K562 (cell line): ENCODE data around the gene L3MBTL3. TPM values are rescaled to one million over a fixed set of nuclear protein-coding genes. Genes with fewer than 3 reads are reported as not detected.

Experiments used
- ATAC-seq: fragments of 200-7000 bp; cut with Tn5 transposase; 3 replicates; pipeline ENCODE4 v1.9.1; 2020; ENCODE audit warnings: moderate library complexity
- BruUV-seq: library from RNA; stranded (reverse); fragments of 400-500 nt; replicated peaks from 2 replicates; lab custom pipeline; 2021; lab: Mats Ljungman, UMichigan
- CTCF ChIA-PET: fragments of 300-600 bp; formaldehyde crosslinking; extraction: SDS; loops from one replicate; lab custom pipeline; 2021; ENCODE audit warnings: low intra/inter-chr PET ratio; lab: Yijun Ruan, JAX
- POLR2A ChIA-PET: fragments of 300-600, 350-650 bp; sonication (Branson Sonifier 250); formaldehyde crosslinking; extraction: SDS; loops from one replicate; lab custom pipeline; 2021; ENCODE audit warnings: antibody characterized with exemption, inconsistent platforms; lab: Yijun Ruan, JAX
- DNase-seq, 4 experiments: peaks; one replicate each; pipeline versions ENCODE4 v3.0.0 to v3.0.0-alpha.2; 2011 to 2018; ENCODE audit warnings: low spot score in 3 of 4, mixed read lengths in 3 of 4; ENCODE audit errors: extremely low read depth in 1 of 4
- FAIRE-seq: peaks from 2 replicates; lab custom pipeline; 2011; peaks lifted over from hg19 to GRCh38; lab: Jason Lieb, UNC
- H2AFZ ChIP-seq: 2 replicates; pipeline ENCODE4 v1.6.0; 2011; ENCODE audit warnings: low read depth, low read length, control low read depth, inconsistent platforms
- H3K27ac ChIP-seq: fragments of 200-600 bp; 3 replicates; pipeline ENCODE4 v1.8.0; 2011; ENCODE audit warnings: low read depth, mild to moderate bottlenecking, control low read depth, inconsistent platforms, low read length, moderate library complexity, mixed read lengths; ENCODE audit errors: extremely low read depth
- H3K27me3 ChIP-seq, 2 experiments: fragments of 300-600 bp in 1 of 2; 2 replicates in 1 of 2; 3 replicates in 1 of 2; pipeline versions ENCODE4 v1.6.0 to v1.8.0; 2011; ENCODE audit warnings: inconsistent platforms in 2 of 2, low read length in 2 of 2, mild to moderate bottlenecking in 1 of 2, mixed read lengths in 1 of 2, moderate library complexity in 1 of 2; ENCODE audit not compliant: control insufficient read depth in 2 of 2, insufficient read depth in 2 of 2
- H3K36me3 ChIP-seq: fragments of 300-600 bp; 3 replicates; pipeline ENCODE4 v1.8.0; 2011; ENCODE audit warnings: mild to moderate bottlenecking, low read length, inconsistent platforms; ENCODE audit not compliant: control insufficient read depth, insufficient read depth
- H3K4me1 ChIP-seq, 2 experiments: fragments of 200-600 bp in 1 of 2; replicated peaks in 1 of 2; 2 replicates in 1 of 2; 3 replicates in 1 of 2; pipeline versions ENCODE4 v1.5.1 to v1.8.0; 2011; ENCODE audit warnings: inconsistent platforms in 2 of 2, low read length in 2 of 2, mild to moderate bottlenecking in 1 of 2, mixed read lengths in 1 of 2, moderate library complexity in 1 of 2; ENCODE audit not compliant: control insufficient read depth in 2 of 2, insufficient read depth in 2 of 2
- H3K4me2 ChIP-seq: 2 replicates; pipeline ENCODE4 v1.6.1; 2011; ENCODE audit warnings: low read length, control low read depth, inconsistent platforms, mixed read lengths; ENCODE audit not compliant: insufficient read depth
- H3K4me3 ChIP-seq: fragments of 200-600 bp; sonication (generic), shearing (Covaris generic); 2 replicates; pipeline ENCODE4 v1.5.1; 2016; ENCODE audit warnings: control low read depth, inconsistent platforms
- H3K79me2 ChIP-seq: fragments of 200-600 bp; 3 replicates; pipeline ENCODE4 v1.8.0; 2011; ENCODE audit warnings: low read length, inconsistent platforms; ENCODE audit not compliant: control insufficient read depth, insufficient read depth
- H3K9ac ChIP-seq, 2 experiments: 2 replicates each; pipeline versions ENCODE4 v1.6.0 to v1.6.1; 2011; ENCODE audit warnings: low read depth in 2 of 2, low read length in 2 of 2, control low read depth in 1 of 2, inconsistent platforms in 1 of 2, mild to moderate bottlenecking in 1 of 2, mixed read lengths in 1 of 2; ENCODE audit not compliant: insufficient read depth in 1 of 2
- H3K9me1 ChIP-seq: one replicate; pipeline ENCODE4 v1.6.0; 2011; ENCODE audit warnings: inconsistent platforms, mild to moderate bottlenecking, low read length, moderate library complexity; ENCODE audit not compliant: control insufficient read depth, insufficient read depth
- H3K9me3 ChIP-seq: replicated peaks from 2 replicates; pipeline ENCODE4 v1.5.1; 2011; ENCODE audit warnings: low read depth, low read length, inconsistent platforms; ENCODE audit not compliant: control insufficient read depth, insufficient read depth
- H4K20me1 ChIP-seq: replicated peaks from 2 replicates; pipeline ENCODE4 v1.6.1; 2011; ENCODE audit warnings: low read length, inconsistent platforms, mixed read lengths; ENCODE audit not compliant: control insufficient read depth, insufficient read depth
- CAMTA2 ChIP-seq: fragments of 250-450 bp; sonication (Bioruptor Pico); conservative IDR thresholded peaks from 2 replicates; pipeline ENCODE4 v1.5.1; 2022
- KAT7 ChIP-seq: sonication (generic); formaldehyde crosslinking; IDR thresholded peaks from 2 replicates; pipeline ENCODE4 v1.8.0; 2022; ENCODE audit warnings: missing genetic modification reagents, mild to moderate bottlenecking, borderline replicate concordance
- PCBP2 ChIP-seq: fragments of 200-400 bp; formaldehyde crosslinking; IDR thresholded peaks from 2 replicates; pipeline ENCODE4 v1.6.1; 2018; ENCODE audit warnings: low read length, low read depth, mild to moderate bottlenecking, moderate library complexity; ENCODE audit not compliant: poor library complexity, severe bottlenecking
- STAT5A ChIP-seq: IDR thresholded peaks from 2 replicates; pipeline ENCODE4 v1.6.1; 2012; ENCODE audit warnings: low read length, inconsistent platforms, borderline replicate concordance
- WGBS: fragments of 100-300 bp; shearing (Covaris generic); methylation state at CpG from one replicate; pipeline ENCODE4 v1.1.6; 2016; ENCODE audit warnings: low coverage, mixed read lengths; ENCODE audit not compliant: insufficient coverage; ENCODE audit errors: missing lambda C conversion rate; 5-methylcytosine and 5-hydroxymethylcytosine counted together
- in situ Hi-C: fragments of 300-500 bp; cut with MboI; formaldehyde crosslinking; loops from 4 replicates; pipeline ENCODE4 v1.15.0; 2018; ENCODE audit warnings: inconsistent platforms, mixed read lengths
- intact Hi-C: fragments of 100-400 bp; cut with micrococcal nuclease; formaldehyde crosslinking; loops from 2 replicates; pipeline ENCODE4 v1.14.2; 2022
- polyA plus RNA-seq, 8 experiments: library from polyadenylated mRNA; depleted of rRNA in 4 of 8; stranded (reverse) in 5 of 8; unstranded in 3 of 8; fragments of >200 nt; fragmentation: Nextera tagmentation in 2 of 8; fragmentation: Illumina TruSeq in 1 of 8; extraction: Ambion mirVana in 2 of 8; extraction: Trizol in 1 of 8; gene quantifications; 2 replicates each; pipeline versions ENCODE4 v1.2.1 to v1.2.3, GENCODE V29; 2011 to 2014; ENCODE audit warnings: inconsistent platforms in 1 of 8, missing spikeins in 1 of 8
- total RNA-seq, 7 experiments: library from RNA; depleted of rRNA in 6 of 7; stranded (reverse); fragments of >200 nt in 6 of 7; fragmentation: Illumina TruSeq in 2 of 7; extraction: Trizol in 2 of 7; gene quantifications; 2 replicates each; pipeline versions ENCODE4 v1.2.1 to v1.2.3, GENCODE V29; 2011 to 2021; ENCODE audit warnings: low replicate concordance in 1 of 7
- TF ChIP-seq, protein P1 (sequence below), 2 experiments: fragments of 250-450 bp in 1 of 2; fragments of 450-650 bp in 1 of 2; sonication (Bioruptor Pico) in 1 of 2; IDR thresholded peaks; 2 replicates each; pipeline versions ENCODE4 v1.6.1 to v1.8.0; 2016 to 2021; ENCODE audit warnings: mild to moderate bottlenecking in 2 of 2, moderate library complexity in 2 of 2, missing compliant biosample characterization in 1 of 2, missing genetic modification characterization in 1 of 2
- TF ChIP-seq, protein P2 (sequence below): fragments of 250-450 bp; sonication (Bioruptor Pico); IDR thresholded peaks from 2 replicates; pipeline ENCODE4 v1.8.0; 2021; ENCODE audit warnings: moderate library complexity, mild to moderate bottlenecking, inconsistent platforms

L3MBTL3 gene
- total and polyA plus RNA-seq, 9 of the 15 experiments (the other 6 are each of a cell fraction or from before 2014, with no cell fraction given): 0.83 to 6.9 (median 5.4) TPM

DNA sequence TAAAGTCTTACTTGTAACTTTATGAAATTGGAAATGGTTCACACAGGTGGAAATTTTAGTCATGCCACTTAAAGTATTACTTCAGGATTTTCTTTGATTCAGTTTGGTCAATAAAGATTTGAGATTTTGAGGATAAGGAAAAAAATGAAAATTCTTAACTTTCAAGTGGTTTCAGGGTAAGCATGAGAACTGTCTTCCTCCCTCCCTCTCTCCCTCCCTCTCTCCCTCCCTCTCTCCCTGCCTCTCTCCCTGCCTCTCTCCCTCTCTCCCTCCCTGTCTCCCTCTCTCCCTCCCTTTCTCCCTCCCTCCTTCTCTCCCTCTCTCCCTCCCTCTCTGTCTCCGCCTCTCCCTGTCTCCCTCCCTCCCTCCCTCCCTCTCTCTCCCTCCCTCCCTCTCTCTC is 36.9 kb downstream of the L3MBTL3 start:
- ChIA-PET POLR2A (interaction anchor here (1.0 kb wide), 1 partner anchor 14 kb away, joined by 3 read pairs; no protein-coding TSS in a partner anchor), CTCF (no interaction called here)
- no TSS peak for BruUV-seq

DNA sequence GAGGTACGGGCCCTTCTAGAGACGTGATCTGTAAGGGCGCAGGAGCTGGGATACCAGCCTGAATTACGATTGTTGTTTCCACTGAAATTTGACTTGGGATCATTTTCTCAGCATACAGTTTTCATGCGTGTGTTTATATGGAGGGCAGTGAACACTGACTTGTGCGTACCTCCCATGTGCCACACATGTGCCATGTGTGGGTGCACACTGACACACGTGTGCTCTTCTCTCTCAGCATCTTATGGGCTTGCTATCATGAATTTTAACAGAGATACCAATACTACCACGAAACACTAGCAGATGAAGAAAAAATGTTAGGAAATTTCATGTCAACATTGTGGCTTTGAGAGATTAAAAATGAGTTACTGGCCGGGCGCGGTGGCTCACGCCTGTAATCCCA is 39.1 kb downstream of the L3MBTL3 start:
- no peaks in the 10 kb centered on the region for H3K27me3 ChIP-seq
- H3K4me3 ChIP-seq: no peak overlapping the region
- H3K9ac ChIP-seq: no peak overlapping the region
- 72% methylated on average over 8 of the region's 12 CpGs for WGBS
- H3K4me2 ChIP-seq: no peak overlapping the region
- no peaks in the 10 kb centered on the region for H3K79me2 ChIP-seq
- peaks cover 10% of the 10 kb centered on the region; the same call in 1 of the 3 replicates for H3K36me3 ChIP-seq
- no peaks in the 10 kb centered on the region for H4K20me1 ChIP-seq
- H3K4me1 ChIP-seq: no peaks in the 10 kb centered on the region
- no peaks in the 10 kb centered on the region for H3K9me1 ChIP-seq
- H2AFZ ChIP-seq: no peak overlapping the region
- intact Hi-C loops: no loop called here
- in situ Hi-C loops: no loop called here
- H3K9me3 ChIP-seq: no peaks in the 10 kb centered on the region
- H3K27ac ChIP-seq: no peak overlapping the region
- no peak for ATAC-seq
- FAIRE-seq: no peak
- no peak for DNase-seq
- BruUV-seq: no TSS peak
- CTCF ChIA-PET: no interaction called here
- POLR2A ChIA-PET: no interaction called here
- TF ChIP-seq, protein P1, sequence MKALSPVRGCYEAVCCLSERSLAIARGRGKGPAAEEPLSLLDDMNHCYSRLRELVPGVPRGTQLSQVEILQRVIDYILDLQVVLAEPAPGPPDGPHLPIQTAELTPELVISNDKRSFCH (CRISPR knock-in tag; IDR thresholded peaks at IDR 0.05): no peak
- TF ChIP-seq, protein P1 (tag; IDR thresholded peaks at IDR 0.05): no peak
- no peak for TF ChIP-seq CAMTA2 (CRISPR knock-in tag)
- no peak for TF ChIP-seq STAT5A
- TF ChIP-seq, protein P2, sequence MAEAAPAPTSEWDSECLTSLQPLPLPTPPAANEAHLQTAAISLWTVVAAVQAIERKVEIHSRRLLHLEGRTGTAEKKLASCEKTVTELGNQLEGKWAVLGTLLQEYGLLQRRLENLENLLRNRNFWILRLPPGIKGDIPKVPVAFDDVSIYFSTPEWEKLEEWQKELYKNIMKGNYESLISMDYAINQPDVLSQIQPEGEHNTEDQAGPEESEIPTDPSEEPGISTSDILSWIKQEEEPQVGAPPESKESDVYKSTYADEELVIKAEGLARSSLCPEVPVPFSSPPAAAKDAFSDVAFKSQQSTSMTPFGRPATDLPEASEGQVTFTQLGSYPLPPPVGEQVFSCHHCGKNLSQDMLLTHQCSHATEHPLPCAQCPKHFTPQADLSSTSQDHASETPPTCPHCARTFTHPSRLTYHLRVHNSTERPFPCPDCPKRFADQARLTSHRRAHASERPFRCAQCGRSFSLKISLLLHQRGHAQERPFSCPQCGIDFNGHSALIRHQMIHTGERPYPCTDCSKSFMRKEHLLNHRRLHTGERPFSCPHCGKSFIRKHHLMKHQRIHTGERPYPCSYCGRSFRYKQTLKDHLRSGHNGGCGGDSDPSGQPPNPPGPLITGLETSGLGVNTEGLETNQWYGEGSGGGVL (CRISPR knock-in tag): no peak

More for the DNA sequence above, 36.9 kb downstream of the L3MBTL3 start:
- H3K9me3 ChIP-seq: no peaks in the 10 kb centered on the region
- in situ Hi-C loops (no loop called here), intact Hi-C loops (no loop called here)
- no peak overlapping the region for H2AFZ ChIP-seq
- no peaks in the 10 kb centered on the region for H3K27me3 ChIP-seq
- TF ChIP-seq PCBP2 (peak; percentile 52), KAT7 (CRISPR knock-in tag) (no peak)
- ATAC-seq: no peak
- no peak overlapping the region for H3K27ac ChIP-seq
- no peaks in the 10 kb centered on the region for H3K4me1 ChIP-seq
- WGBS: 0% methylated on average over 1 of the region's 1 CpG
- no peak overlapping the region for H3K4me3 ChIP-seq
- H3K36me3 ChIP-seq: peaks cover 10% of the 10 kb centered on the region; the same call in 1 of the 3 replicates
- no peak for DNase-seq
- H4K20me1 ChIP-seq: no peaks in the 10 kb centered on the region
- FAIRE-seq: no peak
- H3K4me2 ChIP-seq: no peak overlapping the region
- no peaks in the 10 kb centered on the region for H3K79me2 ChIP-seq
- H3K9ac ChIP-seq: no peak overlapping the region
- H3K9me1 ChIP-seq: no peaks in the 10 kb centered on the region
